HepG2 (cell line): ENCODE results near the gene SLC39A2.

ENCODE experiments used
- BRD4 ChIP-seq: sonication (generic); formaldehyde crosslinking; IDR thresholded peaks from 2 replicates; pipeline ENCODE4 v1.4.0; 2020; ENCODE audit warnings: missing genetic modification reagents
- ELF4 ChIP-seq: sonication (generic); formaldehyde crosslinking; IDR thresholded peaks from 2 replicates; pipeline ENCODE4 v1.5.0; 2020; ENCODE audit warnings: missing genetic modification reagents, mild to moderate bottlenecking, moderate library complexity, borderline replicate concordance
- GFI1 ChIP-seq: sonication (generic); formaldehyde crosslinking; IDR thresholded peaks from 2 replicates; pipeline ENCODE4 v1.5.0; 2020; ENCODE audit warnings: missing genetic modification reagents, mild to moderate bottlenecking, borderline replicate concordance
- KAT7 ChIP-seq: IDR thresholded peaks from 2 replicates; pipeline ENCODE4 v1.6.1; 2018; ENCODE audit warnings: borderline replicate concordance, missing compliant biosample characterization
- KDM5A ChIP-seq: fragments of 200-600 bp; sonication (generic); IDR thresholded peaks from 2 replicates; pipeline ENCODE4 v1.7.0; 2018; ENCODE audit warnings: antibody characterized with exemption, mild to moderate bottlenecking, low read length, borderline replicate concordance
- POLR2A ChIP-seq, 2 experiments: IDR thresholded peaks; 2 replicates each; pipeline ENCODE4 v1.6.1; 2011; ENCODE audit warnings: low read depth in 2 of 2, low read length in 2 of 2, mild to moderate bottlenecking in 1 of 2, moderate library complexity in 1 of 2; ENCODE audit not compliant: insufficient read depth in 1 of 2
- ZNF224 ChIP-seq: sonication (generic); formaldehyde crosslinking; IDR thresholded peaks from 2 replicates; pipeline ENCODE4 v1.5.0; 2020; ENCODE audit warnings: mild to moderate bottlenecking, missing genetic modification reagents

DNA sequence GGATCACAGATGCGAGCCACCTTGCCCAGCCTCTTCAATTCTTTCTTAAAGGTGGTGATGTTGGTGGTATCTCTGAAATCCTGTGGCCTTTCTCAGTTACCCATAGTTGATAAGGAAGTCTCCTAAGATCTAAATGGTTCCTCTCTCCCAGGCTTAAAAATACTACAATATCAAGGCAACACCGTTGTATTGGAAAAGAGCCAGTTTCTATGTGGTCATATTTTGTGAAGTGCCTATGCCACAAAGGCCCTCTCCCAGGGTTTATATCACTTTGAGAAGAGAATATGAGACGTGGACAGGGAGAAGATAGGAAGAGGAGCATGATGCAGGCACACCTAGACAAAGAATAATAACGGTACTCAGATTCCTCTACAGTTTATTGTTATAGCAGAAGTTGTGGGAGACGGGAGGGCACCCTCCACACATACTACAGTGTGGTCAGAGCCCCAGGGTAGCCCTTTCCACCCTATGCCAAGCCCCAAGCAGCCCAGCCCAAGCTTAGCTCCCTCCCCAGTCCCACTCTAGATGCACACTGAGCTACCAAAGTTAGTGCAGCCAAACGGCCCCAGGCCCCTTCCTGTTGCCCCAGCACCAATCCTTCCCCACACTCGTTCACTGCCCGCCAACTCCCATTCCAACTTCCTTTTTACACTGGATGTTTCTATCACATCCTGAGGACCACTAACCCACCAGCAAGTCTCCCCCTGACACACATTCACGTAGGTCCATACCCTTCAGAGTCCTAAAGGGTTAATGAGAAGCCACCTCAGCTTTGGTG is 17.5 kb downstream of the SLC39A2 start:
- TF ChIP-seq KDM5A, result no peak
- TF ChIP-seq BRD4 (CRISPR knock-in tag), result no peak
- no peak for TF ChIP-seq GFI1 (CRISPR knock-in tag)
- no peak for TF ChIP-seq KAT7
- no peak for TF ChIP-seq ZNF224 (CRISPR knock-in tag)
- TF ChIP-seq ELF4 (CRISPR knock-in tag), result no peak
- TF ChIP-seq POLR2A (IDR thresholded peaks at IDR 0.05; ENCODE audit: insufficient read depth in 1 of 2, low read depth in 2 of 2, low read length in 2 of 2), result 0 out of 4 replicates have a peak, but pooled peaks of 1 of the 2 experiments have one; percentile 22
